Suprapubic skin (tissue), 4 donors: ENCODE data around the gene EYA3.

ENCODE experiments used
- EP300 ChIP-seq: sonication (generic); formaldehyde crosslinking; IDR thresholded peaks from one replicate; pipeline ENCODE4 v1.6.1; 2017; ENCODE audit warnings: antibody characterized with exemption
- POLR2A ChIP-seq, 2 donors: fragments of 450-650 bp; IDR thresholded peaks; one replicate each; pipeline ENCODE4 v1.6.1; 2017; ENCODE audit warnings: antibody characterized with exemption in 2 of 2, mild to moderate bottlenecking in 2 of 2, moderate library complexity in 2 of 2
- POLR2AphosphoS5 ChIP-seq, 3 donors: sonication (generic); formaldehyde crosslinking; IDR thresholded peaks; one replicate each; pipeline ENCODE4 v1.6.1; 2017; ENCODE audit warnings: antibody characterized with exemption in 3 of 3
- TF ChIP-seq, protein P1 (sequence below), 2 donors: fragments of 200-600 bp in 1 of 2; fragments of 450-650 bp in 1 of 2; sonication (generic) in 1 of 2; IDR thresholded peaks; one replicate each; pipeline ENCODE4 v1.5.1; 2016 to 2019; ENCODE audit warnings: antibody characterized with exemption in 2 of 2, mild to moderate bottlenecking in 1 of 2, moderate library complexity in 1 of 2

DNA sequence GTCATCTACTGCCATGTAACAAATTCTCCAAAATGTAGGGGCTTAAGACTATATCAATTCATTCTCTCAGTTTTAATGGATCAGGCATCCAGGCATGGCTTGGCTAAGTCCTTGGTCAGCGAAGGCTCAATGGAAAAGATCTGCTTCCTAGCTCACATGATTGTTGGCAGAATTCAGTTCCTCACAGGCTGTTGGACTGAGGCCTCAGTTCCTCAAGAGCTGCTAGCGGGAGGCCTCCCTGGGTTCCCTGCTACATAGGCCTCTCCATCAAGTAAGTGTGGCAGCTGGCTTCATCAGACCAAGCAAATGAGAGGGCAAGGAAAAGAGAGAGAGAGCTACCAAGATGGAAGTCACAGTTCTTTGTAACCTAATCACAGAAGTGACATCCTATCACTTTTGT lies 19.6 kb upstream of the EYA3 start:
- TF ChIP-seq POLR2AphosphoS5 (IDR thresholded peaks at IDR 0.05): no peak
- TF ChIP-seq, protein P1, sequence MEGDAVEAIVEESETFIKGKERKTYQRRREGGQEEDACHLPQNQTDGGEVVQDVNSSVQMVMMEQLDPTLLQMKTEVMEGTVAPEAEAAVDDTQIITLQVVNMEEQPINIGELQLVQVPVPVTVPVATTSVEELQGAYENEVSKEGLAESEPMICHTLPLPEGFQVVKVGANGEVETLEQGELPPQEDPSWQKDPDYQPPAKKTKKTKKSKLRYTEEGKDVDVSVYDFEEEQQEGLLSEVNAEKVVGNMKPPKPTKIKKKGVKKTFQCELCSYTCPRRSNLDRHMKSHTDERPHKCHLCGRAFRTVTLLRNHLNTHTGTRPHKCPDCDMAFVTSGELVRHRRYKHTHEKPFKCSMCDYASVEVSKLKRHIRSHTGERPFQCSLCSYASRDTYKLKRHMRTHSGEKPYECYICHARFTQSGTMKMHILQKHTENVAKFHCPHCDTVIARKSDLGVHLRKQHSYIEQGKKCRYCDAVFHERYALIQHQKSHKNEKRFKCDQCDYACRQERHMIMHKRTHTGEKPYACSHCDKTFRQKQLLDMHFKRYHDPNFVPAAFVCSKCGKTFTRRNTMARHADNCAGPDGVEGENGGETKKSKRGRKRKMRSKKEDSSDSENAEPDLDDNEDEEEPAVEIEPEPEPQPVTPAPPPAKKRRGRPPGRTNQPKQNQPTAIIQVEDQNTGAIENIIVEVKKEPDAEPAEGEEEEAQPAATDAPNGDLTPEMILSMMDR (IDR thresholded peaks at IDR 0.05): no peak
- TF ChIP-seq POLR2A (IDR thresholded peaks at IDR 0.05): no peak
- no peak for TF ChIP-seq EP300
